GM12874 (cell line): ENCODE measurements around the gene TUT4.

Experiments used
- TF ChIP-seq, protein P1 (sequence below): IDR thresholded peaks from 2 replicates; pipeline ENCODE4 v1.5.1; 2011; ENCODE audit warnings: low read depth, mild to moderate bottlenecking, control low read depth, low read length, moderate library complexity; ENCODE audit not compliant: insufficient read depth

The TUT4 gene

DNA sequence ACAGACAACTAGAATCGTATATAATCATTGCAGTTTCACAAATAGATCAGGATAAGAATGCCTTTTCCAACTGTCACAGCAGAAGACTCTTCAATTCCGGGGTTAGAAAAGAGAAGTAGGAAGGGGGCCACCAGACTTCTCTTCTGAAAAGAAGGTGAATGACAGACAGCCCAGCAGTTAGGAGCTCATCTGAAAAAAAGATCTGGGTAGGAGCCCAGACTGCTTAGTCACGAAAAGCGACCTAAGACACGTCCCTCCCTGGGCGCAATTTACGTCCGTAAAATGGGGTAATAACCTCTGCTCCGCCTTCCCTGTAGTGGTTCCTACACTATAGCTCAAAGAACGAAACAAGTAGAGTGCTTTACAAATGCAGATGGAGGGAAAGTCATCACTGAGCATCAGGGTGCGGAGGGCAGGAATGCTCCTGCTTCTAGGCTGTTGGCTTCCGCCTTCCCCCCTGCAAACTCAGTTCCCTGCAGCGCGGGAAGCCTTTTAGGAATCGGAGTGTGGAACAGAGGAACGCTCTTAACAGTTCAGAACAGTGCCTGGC lies 149.3 kb downstream of the TUT4 start:
- TF ChIP-seq, protein P1, sequence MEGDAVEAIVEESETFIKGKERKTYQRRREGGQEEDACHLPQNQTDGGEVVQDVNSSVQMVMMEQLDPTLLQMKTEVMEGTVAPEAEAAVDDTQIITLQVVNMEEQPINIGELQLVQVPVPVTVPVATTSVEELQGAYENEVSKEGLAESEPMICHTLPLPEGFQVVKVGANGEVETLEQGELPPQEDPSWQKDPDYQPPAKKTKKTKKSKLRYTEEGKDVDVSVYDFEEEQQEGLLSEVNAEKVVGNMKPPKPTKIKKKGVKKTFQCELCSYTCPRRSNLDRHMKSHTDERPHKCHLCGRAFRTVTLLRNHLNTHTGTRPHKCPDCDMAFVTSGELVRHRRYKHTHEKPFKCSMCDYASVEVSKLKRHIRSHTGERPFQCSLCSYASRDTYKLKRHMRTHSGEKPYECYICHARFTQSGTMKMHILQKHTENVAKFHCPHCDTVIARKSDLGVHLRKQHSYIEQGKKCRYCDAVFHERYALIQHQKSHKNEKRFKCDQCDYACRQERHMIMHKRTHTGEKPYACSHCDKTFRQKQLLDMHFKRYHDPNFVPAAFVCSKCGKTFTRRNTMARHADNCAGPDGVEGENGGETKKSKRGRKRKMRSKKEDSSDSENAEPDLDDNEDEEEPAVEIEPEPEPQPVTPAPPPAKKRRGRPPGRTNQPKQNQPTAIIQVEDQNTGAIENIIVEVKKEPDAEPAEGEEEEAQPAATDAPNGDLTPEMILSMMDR = no peak

DNA sequence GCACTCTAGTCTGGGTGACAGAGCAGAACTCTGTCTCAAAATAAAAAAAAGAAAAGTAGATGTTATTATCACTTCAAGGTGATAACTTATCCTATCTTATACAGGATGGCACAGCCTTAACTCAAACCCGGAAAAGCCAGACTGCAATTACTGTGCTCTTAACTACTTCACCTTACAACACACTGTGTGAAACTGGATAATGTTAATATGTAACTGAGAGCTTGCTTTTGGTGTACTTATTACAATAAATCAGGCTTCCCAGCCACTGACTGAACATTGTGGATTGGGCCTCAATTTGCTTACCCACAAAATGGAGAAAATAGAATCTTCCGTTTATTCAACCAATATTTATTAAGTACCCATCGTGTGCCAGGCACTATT lies 150.0 kb downstream of the TUT4 start:
- TF ChIP-seq, protein P1 = no peak

DNA sequence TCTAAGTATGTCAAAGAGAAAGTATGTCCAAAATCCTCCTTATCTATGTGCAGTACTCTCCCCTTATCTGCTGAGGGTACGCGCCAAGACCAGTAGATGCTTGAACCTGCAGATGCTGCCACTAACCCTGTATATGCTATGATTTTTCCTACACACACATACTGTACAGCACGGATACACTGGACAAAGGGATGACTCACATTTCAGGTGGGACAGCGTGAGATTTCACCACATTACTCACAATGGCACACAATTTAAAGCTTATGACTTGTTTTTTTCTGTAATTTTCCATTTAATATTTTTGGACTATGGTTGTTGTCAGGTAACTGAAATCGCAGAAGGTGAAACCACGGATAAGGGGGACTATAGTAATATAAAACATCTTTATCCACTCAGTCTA lies 152.8 kb downstream of the TUT4 start:
- TF ChIP-seq, protein P1 = no peak

DNA sequence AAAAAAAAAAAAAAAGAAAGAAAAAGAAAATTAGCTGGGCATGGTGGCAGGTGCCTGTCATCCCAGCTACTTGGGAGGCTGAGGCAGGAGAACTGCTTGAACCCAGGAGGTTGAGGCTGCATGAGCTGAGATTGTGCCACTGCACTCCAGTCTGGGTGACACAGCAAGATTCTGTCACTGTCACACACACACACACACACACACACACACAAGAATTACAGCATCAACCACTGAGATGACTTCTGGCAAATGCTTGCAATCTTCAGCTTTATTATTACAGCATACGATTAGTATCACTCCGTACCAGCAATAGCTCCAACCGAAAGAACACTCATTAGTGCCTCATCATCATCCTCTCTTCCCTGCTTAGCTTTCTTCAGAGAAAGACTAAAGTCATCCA lies 153.3 kb downstream of the TUT4 start:
- TF ChIP-seq, protein P1 = no peak

DNA sequence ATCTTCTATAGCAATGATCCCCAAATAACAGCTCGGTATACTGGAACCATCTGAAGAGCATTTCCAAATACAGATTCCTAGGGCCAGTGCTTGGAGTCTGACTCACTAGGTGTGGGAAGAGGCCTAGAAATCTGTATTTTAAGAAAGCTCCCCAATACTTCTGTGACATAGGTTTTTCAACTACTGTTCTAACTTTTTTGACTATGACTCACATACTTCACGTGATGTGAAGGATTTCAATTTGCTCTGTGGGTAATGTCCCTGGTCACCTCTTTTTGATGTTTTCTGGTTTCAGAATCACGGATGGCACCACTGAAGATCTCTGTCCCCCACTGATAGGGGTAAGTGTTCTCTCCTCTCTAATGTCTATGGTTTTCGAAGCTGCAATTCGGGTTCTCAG lies 159.7 kb downstream of the TUT4 start:
- TF ChIP-seq, protein P1 = no peak

DNA sequence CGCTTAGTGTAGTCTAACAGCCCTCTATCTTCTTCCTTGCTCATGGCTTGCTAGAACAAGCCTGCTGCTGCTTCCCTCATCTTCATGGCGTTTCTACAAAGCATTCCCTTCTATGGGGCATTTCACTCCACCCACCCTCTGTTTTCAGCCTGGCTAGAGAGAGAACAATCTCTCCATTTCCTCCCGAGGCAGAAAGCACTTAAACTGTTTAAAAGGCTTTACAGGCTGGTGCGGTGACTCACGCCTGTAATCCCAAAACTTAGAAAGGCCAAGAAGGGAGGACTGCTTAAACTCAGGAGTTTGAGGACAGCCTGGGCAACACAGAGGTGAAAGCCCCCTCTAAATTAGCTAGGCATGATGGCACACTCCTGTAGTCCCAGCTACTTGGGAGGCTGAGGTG lies 166.4 kb downstream of the TUT4 start:
- TF ChIP-seq, protein P1 = no peak

DNA sequence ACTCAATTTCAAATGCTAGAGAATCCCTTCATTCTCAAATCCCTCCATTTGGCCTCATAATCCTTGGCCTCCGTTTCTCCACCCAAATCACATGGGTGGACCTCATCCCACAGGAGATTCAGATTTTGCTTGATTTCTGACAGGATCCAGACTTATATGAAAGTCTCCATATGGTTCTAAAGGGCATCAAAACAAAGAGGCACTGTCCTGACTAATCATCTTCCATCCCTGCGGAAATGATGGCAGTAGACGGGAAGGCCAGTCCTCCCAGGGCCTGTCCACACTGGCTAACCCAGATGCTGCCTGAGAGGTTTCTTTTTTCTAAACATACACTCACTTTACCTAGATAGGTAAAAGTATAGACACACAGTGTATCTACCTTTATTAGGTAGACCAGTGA lies 167.5 kb downstream of the TUT4 start:
- TF ChIP-seq, protein P1 = no peak
